Activated CD8-positive, alpha-beta memory T cell treated with anti-CD3 and anti-CD28 coated beads, Interleukin-2, amount 50 U/mL, for 4 hours (primary cell): ENCODE results near the gene BAZ2B.
"Not testable (repeated sequence)": the region's sequence is repeated elsewhere in the genome, so short reads cannot be mapped to it uniquely, and the experiment has no call there.

Source experiments
- DNase-seq: peaks from one replicate; pipeline ENCODE4 v3.0.0-alpha.2; 2020

BAZ2B gene

DNA sequence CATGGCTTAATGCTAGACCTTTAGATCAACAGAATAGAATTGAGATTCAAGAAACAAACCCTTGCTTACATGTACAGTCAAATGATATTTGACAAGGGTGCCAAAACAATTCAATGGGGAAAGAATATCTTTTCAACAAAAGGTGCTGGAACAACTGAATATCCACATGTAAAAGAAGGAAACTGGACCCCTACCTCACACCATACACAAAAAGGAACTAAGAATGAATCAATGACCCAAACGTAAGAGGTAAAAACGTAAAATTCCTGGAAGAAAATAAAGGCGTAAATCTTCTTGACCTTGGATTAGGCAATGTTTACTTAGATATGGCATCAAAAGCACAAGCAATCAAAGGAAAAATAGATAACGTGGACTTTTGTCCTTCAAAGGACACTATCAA, 43.1 kb downstream of the BAZ2B start:
- DNase-seq: no peak

DNA sequence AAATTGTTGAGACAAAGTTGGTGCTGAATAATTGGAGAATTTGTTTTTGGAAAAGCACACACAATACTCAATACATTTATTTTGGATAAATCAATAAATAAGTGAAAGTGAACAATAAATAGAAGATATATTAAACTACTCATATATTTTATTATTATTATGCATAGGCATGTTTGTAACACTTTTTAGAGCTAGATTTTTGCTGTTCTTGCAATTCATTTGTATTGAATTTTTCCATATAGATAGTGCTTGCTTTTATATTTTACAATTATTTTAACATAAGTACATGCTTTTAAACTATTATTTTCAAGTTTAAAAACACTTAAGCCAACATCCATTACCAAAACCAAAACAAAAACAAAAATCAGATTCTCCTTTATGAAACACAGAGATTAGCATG, 43.9 kb downstream of the BAZ2B start:
- DNase-seq: no peak

DNA sequence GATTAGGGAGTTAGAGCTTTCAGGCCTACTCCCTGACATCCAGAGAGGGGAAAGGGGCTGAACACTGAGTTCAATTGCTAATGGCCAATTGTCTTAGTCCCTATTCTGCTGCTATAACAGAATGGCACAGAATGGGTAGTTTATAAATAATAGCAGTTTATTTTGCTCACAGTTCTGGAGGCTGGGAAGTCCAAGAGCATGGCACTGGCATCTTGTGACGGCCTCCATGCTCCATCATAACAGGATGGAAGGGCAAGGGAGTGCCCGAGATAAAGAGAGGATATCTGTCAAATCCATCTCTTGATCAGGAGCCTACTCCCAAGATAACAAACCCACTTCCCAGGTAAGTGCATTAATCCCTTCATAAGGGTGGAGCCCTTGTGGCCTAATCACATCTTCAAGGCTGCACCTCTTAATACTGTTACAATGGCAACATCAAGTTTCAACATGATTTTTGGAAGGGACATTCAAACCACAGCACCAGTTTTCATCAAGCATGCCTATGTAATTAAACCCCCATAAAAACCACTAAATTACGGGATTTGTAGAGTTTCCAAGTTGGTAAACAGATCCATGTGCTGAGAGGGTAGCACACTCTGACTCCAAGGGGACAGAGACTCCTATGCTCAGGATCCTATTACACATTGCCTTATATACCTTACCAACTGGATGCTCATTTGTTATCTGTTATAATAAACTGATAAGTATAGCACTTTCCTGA, 44.6 kb downstream of the BAZ2B start:
- DNase-seq: no peak

DNA sequence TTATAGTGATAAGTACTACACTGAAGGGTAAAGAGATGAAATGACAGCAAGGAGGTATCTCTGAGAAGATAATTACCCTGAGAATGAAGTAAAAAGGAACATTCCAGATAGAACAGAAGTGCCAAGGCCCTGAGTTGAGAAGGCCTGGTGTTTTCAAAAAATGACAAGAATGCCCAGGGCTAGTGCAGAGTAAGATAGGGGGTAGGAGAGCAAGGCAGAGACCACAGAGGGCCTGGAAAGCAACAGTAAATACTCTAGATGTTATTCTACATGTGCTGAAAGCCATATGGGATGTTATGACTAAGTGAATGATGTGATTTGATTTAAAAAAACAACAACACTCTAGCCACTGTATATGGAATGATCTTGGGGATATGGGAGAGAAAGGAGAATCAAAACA, 52.3 kb downstream of the BAZ2B start:
- no peak for DNase-seq

DNA sequence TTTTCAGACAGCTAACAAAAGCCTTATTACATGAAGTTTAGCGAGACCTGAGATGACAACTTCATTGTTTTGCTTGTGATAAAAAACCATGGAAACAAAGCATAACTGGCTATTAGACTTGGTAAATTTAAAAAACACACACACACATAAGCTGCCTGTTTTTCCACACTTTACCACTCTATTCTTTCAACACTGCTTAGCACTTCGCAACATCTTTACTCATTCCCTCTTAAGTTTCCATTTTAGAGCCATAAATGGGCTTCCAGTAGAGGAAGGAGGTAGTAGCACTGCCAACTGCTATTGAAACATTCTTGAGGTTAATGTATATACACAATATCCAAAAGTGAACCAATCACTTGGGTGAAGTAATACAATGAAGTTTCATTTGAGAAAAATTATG, 54.1 kb downstream of the BAZ2B start:
- DNase-seq: no peak

DNA sequence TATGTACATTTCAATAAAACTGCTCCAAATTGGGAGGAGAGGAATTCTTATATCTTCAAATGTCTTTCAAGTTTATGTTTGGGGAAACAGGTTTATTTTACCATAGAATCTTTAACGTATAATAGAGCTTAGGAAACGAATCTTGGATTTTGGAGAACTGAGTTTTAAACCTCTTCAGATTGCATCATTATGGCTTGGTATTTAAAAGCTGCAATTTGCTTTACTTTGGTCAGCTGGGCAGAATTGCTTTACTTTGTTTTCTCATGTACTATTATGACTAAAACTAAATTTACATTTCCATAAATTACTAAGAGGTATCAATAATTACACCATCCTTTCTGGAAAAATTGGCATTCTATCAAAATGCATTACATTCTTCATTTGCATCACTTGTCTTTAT, 54.6 kb downstream of the BAZ2B start:
- no peak for DNase-seq

DNA sequence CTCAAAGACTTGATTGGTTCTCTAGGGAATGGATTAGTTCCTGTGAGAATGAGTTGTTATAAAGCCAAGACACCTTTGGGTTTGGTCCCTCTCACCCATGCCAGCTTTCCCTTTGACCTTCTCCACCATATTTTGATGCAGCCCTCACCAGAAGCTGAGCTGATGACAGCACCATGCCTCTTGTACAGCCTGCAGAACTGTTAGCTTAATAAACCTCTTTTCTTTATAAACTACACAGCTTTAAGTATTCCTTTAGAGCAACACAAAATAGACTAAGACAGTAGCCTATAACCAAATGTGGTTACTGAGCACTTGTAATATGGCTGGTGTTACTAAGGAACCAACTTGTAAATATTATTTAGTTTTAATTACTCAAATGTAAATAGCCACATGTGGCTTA, 55.1 kb downstream of the BAZ2B start:
- no peak for DNase-seq

DNA sequence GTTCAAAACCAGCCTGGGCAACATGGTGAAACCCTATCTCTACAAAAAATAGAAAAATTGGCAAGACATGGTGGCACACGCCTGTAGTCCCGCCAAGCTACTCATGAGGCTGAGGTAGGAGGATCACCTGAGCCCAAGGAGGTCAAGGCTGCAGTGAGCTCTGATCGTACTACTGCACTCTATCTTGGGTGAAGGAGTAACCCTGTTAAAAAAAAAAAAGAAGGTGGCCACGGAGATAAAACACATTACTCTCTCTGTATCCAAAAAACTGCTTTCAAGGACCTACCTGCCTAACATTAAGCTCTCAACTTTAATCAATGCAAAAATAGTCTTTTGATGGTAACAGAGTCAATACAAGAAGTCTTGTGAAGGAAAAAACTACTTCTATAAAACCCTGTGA, 57.3 kb downstream of the BAZ2B start:
- DNase-seq: no peak

DNA sequence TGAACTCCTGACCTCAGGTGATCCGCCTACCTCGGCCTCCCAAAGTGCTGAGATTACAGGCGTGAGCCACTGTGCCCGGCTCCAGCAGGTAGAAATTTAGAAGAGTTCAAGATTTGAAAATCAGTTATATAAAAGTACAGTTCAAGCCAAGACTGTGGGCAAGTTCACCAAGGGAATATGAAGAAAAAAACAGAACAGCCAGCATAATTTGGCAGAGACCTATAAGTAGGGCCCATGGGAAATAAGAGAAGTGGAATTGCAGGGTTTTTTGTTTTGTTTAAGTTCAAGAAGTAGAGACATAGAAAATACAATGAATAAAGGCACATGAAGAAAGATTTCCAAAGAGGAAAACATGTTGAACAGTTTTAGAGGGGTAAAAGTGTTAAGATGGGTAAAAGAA, 57.9 kb downstream of the BAZ2B start:
- no peak for DNase-seq

DNA sequence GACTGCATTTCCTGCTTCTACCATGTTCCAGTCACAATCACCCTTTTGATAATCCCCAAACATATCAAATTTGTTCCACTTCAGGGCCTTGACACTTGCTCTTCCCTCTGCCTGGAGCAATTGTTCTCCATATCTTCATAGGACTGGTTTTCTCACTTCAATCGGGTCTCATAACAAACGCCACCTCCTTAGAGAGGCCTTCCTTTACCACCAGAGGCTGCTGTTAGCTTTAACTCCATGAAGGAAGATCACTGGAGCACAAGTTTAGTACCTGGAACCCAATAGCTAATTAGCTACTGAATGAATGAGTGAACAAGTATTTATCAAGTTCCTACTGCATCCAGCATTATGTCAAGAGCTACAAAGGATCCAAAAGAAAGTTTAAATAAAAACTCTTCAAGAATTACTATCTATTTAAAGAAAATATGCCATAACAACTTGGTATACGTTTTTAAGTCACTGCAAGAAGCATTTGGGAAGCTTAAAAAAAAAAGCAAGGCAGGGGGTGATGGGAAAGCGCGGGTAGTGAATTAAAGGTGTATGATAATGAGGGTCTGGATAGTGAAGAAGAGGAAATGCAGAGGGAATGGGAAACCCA, 58.8 kb downstream of the BAZ2B start:
- no peak for DNase-seq

DNA sequence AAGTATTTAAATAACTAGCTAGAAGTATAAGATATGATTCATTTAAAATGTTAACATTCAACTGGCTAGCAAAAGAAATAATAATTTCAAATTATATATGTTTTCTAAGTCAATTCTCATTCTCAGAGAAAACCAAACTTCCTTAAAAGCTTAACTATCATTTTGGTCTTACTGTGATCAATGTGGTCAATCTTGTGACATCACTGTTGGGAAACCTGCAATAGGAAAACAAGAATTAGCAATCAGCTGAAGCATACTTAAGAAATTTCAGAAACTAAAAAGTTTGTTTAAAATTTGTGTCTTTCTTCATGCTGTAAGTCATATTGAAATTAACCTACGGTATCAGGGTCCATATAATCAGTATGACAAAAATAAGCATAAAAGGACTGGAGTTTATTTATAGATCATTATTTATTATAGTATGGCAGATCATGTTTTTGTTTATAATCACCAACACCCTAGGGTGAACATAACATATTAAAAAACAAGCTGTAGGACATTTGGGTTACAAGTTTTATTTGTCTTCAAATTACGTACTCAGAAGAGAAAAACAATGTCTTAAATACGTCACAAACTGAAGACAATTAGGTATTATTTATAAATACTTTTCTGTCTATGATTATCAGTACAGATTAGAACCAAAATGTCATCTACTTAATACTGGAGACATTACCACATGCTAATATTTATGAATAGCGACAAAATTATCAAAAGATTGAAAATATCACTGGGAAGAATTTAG, 60.5 kb downstream of the BAZ2B start:
- DNase-seq: no peak

DNA sequence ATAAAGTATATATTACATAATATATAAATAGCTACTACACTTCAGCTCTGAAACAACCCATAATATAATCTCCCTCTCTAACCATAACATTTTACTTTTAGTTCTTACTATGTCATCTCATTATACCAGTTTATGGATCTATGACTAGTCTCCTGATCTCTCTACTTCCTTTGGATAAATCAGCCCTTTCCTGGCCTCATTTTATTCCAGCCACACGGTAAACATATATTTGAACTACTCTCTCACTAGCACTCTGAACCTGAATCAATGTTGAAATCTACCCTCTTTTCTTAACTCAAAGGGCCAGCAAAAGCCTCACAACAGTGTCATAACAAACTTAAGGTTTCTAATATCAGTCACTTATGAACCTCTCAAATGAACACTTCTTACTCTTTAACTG, 62.6 kb downstream of the BAZ2B start:
- no peak for DNase-seq

DNA sequence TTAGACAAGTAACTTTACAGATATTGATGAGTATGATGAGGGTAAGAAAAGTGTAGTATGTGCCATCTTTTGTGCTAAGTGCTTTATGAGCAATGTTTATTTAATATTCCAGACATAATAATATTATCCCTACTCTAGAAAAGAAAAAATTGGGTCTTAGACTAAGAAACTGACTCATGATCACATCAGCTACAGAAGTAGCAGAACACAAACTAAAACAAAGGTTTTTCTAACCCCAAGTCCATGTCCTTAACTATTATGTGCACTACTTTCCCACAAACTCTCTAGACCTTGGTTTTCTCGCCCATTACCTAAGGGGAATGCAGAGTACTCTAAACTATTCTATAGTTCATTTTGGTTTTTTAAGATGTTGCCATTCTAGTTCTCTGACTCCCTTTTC, 64.5 kb downstream of the BAZ2B start:
- DNase-seq: no peak

DNA sequence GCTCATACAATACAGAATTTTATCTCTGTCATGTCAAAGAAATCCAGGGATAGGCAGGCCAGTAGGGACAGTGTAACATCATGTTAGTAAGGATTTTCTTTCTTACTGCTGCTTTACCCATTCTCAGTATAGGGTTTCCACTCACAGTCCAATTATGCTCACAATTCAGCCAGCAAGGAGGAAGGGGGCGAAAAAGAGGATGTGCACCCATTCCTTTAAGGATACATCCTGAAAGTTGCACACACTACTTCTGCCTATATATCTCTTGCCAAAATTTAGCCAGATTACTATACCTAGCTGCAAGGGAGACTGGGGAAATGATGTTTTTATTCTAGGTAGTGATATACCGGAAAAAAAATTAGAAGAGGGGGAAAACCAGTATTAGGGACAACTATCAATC, 66.1 kb downstream of the BAZ2B start:
- no peak for DNase-seq

DNA sequence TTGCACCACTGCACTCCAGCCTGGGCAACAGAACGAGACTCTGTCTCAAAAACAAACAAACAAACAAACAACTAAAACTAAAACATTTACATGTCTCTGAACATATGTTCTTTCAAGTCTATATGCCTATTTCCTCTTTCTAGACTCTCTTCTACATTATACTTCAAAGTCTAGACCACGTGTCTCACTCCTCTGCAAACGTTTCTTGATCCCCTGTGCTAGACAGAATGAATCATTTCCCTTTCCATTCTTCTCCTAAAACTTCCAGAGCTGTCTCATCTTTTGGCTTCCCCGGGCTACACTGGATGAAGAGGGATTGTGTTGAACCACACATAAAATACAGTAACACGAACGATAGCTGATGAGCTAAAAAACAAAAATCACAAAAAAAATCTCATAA, 67.1 kb downstream of the BAZ2B start:
- DNase-seq: no peak

DNA sequence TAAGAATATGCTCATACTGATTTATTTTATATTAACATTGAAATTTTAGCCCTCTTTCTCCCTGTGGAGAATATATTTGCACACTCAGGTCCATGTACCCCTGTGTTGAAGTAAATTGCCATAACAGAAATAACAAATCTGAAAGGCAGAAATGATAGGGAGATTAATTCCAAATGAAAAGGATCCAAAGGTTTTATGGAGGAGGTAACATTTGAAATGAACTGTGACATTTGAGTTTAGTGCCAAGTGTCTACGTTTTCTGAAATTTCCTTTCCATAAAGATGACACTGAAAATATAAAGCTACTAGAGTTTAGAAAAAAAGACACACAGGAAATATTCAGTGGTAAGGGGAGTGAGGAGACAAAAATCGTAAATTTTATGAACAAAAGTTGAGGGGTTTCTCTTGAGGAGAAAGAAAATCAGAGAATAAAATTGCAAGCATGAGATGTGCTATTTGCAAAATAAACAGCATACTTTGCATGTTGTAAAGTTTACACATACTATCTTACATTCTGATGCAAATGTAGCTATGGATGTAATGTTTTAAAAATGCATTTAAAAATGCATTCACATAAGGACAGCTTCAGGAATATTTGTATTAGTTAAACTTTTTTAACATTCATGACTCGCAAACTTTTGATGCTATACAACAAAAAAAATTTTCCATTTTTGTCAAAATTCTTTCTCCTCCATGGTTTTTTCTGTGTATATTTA, 69.5 kb downstream of the BAZ2B start:
- DNase-seq: no peak

DNA sequence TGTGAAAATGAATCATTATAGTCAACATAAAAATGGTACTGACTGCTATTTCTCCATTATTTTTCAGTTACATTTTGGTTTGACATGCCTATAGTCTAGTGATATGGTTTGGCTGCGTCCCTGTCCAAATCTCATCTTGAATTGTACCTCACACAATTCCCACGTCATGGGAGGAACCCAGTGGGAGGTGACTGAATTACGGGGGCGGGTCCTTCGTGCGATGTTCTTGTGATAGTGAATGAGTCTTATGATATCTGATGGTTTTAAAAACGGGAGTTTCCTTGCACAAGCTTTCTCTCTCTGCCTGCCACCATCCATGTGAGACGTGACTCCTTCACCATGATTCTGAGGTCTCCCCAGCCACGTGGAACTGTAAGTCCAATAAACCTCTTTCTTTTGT, 70.3 kb downstream of the BAZ2B start:
- no peak for DNase-seq

DNA sequence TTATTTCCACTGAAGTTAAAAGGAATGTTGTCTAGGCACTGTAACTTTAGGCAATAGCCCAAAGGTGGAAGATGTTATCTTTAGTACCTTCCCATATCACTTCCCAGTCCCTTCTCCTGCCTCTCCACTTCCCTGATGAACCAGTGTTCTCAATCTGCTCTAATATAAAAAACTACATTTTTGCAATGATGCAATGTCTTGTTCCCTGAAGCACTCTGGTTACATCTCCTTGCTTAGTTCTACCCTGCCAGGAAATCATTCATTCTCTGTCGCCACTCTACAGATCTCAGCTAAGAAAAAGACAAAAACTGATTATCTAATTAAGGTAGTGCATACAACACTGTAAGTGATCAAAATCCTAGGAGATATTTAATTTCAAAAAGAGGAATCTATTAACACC, 71.3 kb downstream of the BAZ2B start:
- DNase-seq: no peak

DNA sequence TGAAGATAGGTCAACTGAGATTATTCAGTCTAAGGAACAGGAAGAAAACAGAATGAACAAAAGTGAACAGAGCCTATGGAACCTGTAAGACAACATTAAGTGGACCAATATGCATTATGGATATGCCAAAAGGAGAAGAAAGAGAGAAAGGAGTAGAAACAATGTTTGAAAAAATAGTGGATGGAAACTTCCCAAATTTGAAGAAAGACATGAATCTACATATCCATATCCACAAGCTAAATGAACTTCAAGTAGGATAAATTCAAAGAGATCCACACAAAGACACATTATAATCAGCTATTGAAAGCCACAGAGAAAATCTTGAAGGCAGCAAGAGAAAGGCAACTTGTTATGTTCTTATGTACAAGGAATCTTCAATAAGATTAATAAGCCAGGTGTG, 74.2 kb downstream of the BAZ2B start:
- no peak for DNase-seq

DNA sequence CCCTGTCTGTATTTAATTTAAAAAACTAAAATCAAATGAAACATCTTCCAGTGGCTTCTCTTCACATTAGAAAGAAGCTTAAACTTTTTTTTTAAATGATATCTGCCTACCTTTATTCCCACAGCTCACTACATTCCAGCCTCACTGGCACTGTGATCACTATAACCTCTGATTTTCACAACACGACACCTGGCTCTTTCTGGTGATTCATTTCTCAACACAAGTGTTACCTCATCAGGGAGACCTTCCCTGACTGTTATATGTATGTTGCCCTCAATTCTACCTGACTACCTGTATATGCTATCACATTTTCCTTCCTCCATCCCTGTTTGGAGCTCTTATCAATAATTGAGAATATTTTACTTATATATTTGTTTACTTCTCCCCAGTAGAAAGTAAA, 76.6 kb downstream of the BAZ2B start:
- no peak for DNase-seq

DNA sequence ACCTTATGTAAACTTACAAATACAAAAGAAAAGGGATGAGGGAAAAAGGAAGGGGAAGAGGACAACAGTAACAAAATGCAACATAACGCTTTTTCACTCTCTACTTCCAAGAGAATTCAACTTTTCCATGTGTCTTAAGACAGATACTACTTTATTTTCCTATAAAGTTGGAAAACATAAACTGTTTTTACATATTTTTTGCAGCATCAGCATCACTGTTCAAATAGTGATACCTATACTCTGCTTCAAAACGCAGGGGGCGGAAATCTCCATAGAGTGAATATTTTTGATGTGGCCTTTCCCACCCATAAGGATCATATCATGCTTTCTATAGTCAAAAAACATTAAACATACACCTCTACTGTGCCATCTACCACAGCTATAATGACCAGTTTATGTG, 77.5 kb downstream of the BAZ2B start:
- no peak for DNase-seq

DNA sequence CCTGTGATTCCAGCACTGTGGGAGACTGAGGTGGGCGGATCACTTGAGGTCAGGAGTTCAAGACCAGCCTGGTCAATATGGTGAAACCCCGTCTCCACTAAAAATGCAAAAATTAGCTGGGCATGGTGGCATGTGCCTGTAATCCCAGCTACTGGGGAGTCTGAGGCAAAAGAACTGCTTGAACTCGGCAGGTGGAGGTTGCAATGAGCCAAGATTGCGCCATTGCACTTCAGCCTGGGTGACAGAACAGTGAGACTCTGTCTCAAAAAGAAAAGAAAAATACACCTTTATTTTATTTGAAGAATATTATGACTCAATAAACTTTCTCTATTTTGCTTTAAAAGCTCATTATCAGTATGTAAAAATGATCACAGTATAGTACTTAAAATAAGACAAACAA, 81.1 kb downstream of the BAZ2B start:
- DNase-seq: not testable (repeated sequence)

DNA sequence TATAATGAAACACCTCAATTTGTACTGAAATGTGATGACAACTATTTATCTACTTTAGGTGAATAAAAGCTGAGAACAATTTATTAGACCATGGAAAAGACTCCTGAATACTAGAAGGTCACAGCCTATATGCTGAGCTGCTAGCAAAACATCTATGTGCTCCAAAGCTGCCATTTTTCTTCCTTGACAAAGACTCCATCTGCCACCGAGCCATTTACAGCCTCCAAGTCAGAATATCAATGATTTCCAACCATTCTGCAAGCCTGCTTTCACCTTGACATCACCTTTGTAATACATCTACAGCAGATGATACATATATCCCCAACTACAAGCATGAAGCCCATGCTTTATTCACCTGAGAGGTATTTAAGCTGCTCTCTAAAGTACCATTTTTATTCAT, 84.9 kb downstream of the BAZ2B start:
- no peak for DNase-seq

DNA sequence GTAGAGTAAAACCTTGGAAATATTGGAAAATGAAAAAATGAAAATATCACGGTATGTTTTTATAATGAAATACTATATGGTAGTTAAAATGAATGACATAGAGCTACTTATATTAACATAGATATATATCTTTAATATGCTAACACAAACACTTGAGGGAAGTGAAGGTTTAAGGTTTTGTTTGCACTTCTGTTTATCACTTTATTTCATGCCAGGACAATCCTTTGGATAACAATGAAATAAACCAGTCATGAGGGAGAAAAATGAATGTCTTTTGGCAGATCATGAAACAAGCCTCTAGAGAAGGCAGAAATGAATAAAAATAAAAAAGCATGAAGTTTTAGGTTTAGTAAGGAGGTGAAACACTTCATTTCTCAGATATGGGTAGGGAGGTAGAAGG, 89.9 kb downstream of the BAZ2B start:
- no peak for DNase-seq
